AG09309 (cell line): ENCODE data around the gene KDF1.

Source experiments
- DNase-seq: peaks from one replicate; pipeline ENCODE4 v3.0.0-alpha.2; 2010; ENCODE audit warnings: low read depth
- H3K4me3 ChIP-seq: 2 replicates; pipeline ENCODE4 v1.5.1; 2011; ENCODE audit warnings: mild to moderate bottlenecking, low read depth, low read length, moderate library complexity; ENCODE audit not compliant: control insufficient read depth
- CTCF ChIP-seq: IDR thresholded peaks from 2 replicates; pipeline ENCODE4 v1.5.1; 2011; ENCODE audit warnings: mild to moderate bottlenecking, low read depth, low read length, inconsistent platforms; ENCODE audit not compliant: insufficient read depth, control insufficient read depth; ENCODE audit errors: missing control alignments

The KDF1 gene

GRCh38 chr1:27004471-27005165, 44.4 kb upstream of the KDF1 start:
- TF ChIP-seq CTCF, result no peak
- H3K4me3 ChIP-seq, result no peak overlapping the region
- no peak for DNase-seq

GRCh38 chr1:27003745-27004470, 43.6 kb upstream of the KDF1 start:
- H3K4me3 ChIP-seq, result no peak overlapping the region
- no peak for DNase-seq
- no peak for TF ChIP-seq CTCF

GRCh38 chr1:27001570-27002360, 41.5 kb upstream of the KDF1 start:
- H3K4me3 ChIP-seq, result no peak overlapping the region
- no peak for TF ChIP-seq CTCF
- no peak for DNase-seq

- DNase-seq, result no peak
- H3K4me3 ChIP-seq, result no peak overlapping the region
- TF ChIP-seq CTCF, result no peak
Measured at GRCh38 chr1:27000817-27001460, 40.7 kb upstream of the KDF1 start.

GRCh38 chr1:27000090-27000816, 40.0 kb upstream of the KDF1 start:
- no peak overlapping the region for H3K4me3 ChIP-seq
- no peak for TF ChIP-seq CTCF
- no peak for DNase-seq
